HG02588 (cell line): ENCODE measurements around the gene CYB5R4.
"Not testable (repeated sequence)": the region's sequence is repeated elsewhere in the genome, so short reads cannot be mapped to it uniquely, and the experiment has no call there.

Experiments used
- ATAC-seq: cut with Tn5 transposase; IDR thresholded peaks from one replicate; pipeline ENCODE4 v1.9.1; 2021; ENCODE audit warnings: mild to moderate bottlenecking, moderate library complexity; ENCODE audit not compliant: unreplicated experiment

CYB5R4 gene

DNA sequence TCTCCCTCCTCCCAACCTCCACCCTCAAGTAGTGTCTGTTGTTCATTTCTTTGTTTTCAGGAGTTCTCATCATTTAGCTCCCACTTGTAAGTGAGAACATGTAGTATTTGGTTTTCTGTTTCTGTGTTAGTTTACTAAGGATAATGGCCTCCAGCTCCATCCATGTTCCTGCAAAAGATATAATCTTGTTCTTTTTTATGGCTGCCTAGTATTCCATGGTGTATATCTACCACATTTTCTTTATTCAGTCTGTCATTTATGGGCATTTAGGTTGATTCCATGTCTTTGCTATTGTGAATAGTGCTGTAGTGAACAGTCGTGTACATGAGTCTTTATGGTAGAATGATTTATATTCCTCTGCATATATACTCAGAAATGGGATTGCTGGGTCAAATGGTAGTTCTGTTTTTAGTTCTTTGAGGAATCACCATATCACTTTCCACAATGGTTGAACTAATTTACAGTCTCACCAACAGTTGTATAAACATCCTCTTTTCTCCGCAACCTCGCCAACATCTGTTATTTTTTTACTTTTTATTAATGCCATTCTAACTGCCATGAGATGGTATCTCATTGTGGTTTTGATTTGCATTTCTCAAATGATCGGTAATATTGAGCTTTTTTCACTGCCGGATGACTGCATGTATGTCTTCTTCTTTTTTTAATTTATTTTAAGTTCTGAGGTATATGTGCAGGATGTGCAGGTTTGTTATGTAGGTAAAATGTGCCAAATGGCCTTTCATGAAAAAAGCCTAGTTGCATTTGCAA lies 48.3 kb downstream of the CYB5R4 start:
- ATAC-seq = not testable (repeated sequence)

GRCh38 chr6:83908813-83909212 lies 49.3 kb downstream of the CYB5R4 start:
- no peak for ATAC-seq

DNA sequence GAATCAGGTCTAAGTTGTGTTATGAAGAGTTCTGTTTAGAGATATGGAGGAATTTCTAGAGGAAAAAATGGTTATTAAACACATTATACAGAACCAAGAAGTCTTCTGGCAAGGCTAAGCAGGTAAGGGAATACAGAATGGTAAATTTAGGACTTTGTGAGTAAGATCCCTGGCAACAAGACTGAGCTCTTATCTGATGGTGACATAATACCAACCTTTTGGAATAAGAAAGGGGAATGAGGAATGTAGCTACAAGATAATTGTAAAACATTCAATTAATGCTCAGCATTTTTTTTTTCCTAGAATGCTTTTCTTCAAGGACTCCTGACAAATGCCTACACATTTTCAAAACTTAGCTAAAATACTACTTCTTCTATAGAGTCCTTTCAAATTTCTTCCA lies 51.8 kb downstream of the CYB5R4 start:
- no peak for ATAC-seq

DNA sequence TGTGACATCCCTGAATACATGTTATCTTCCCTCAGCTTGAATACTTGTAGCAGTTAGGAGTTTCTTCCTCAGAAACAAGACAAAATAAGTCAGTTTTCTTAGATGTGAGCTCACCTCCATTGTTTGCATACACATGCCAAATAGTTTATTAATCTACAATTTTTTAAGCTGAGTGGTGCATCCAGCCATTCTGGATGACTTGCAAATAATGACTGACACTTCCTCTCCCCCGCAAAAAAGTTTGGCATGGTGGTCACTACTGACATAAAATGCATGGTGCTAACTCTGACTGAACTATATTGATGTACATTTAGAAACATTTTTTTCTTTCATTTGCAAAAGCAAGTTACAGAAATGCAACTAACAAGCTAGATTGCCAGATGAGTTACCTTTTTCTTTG lies 55.5 kb downstream of the CYB5R4 start:
- no peak for ATAC-seq

DNA sequence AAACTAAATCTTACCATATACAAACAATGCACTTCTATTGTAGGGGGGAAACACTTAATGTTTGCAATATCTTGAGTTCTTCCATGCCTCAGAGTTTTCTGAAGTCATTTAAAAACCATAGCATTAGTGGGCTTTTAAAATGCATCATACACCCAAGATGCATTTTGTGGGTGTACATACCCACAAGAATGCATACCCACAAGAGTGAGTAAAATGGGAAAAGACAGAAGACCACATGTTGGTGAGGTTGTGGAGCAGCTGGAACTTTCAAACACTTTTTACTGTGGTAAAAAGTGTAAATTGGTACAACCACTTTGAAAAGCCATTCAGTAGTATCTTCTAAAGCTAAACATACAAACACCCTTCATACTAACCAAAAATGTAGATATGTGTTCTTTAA lies 57.5 kb downstream of the CYB5R4 start:
- ATAC-seq = no peak

GRCh38 chr6:83920017-83920416 lies 60.5 kb downstream of the CYB5R4 start:
- no peak for ATAC-seq

GRCh38 chr6:83921315-83921714 lies 61.8 kb downstream of the CYB5R4 start:
- no peak for ATAC-seq

GRCh38 chr6:83927470-83927869 lies 68.0 kb downstream of the CYB5R4 start:
- ATAC-seq = no peak

GRCh38 chr6:83928286-83928685 lies 68.8 kb downstream of the CYB5R4 start:
- ATAC-seq = no peak

GRCh38 chr6:83946201-83946833 lies 86.8 kb downstream of the CYB5R4 start:
- ATAC-seq = not testable (repeated sequence)

GRCh38 chr6:83947983-83948382 lies 88.5 kb downstream of the CYB5R4 start:
- not testable (repeated sequence) for ATAC-seq

- ATAC-seq = no peak
These were observed 89.4 kb downstream of the CYB5R4 start for GRCh38 chr6:83948851-83949250.

GRCh38 chr6:83951423-83951822 lies 91.9 kb downstream of the CYB5R4 start:
- ATAC-seq = not testable (repeated sequence)

DNA sequence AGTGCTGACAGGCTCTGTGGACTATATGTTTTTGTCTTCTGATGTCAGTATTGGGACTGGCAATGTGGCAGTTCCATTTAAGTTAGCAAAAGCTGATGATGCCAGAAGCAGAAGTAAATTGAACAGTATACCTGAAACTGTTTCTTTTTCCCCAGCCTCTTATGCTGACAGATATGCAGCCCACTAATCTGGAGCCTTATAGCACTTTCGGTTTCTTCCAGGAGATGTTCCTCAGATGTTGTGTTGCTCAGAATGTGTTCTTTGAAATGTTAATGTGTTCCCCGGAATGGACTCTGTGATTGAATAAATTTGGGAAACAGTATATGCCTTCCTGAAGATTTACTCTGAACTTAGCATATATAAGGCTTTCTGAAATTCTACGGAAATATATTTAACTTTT lies 93.3 kb downstream of the CYB5R4 start:
- no peak for ATAC-seq

DNA sequence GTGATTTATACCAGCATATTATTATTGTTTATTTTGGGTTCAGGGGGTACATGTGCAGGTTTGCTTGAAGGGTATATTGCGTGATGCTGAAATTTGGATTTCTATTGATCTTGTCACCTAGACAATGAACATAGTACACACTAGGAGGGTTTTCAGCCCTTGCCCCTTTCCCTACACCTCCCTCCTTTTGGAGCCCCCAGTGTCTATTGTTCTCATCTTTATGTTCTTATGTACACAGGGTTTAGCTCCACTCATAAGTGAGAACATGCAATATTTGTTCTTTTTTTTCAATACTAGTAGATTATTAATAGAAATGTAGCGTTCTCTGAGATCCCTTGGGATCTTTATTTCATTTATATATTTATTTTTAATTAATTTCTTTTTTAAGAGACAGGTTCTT lies 94.9 kb downstream of the CYB5R4 start:
- ATAC-seq = no peak

GRCh38 chr6:83958241-83958685 lies 98.8 kb downstream of the CYB5R4 start:
- ATAC-seq = no peak

GRCh38 chr6:83960664-83961063 lies 101.2 kb downstream of the CYB5R4 start:
- ATAC-seq = no peak

DNA sequence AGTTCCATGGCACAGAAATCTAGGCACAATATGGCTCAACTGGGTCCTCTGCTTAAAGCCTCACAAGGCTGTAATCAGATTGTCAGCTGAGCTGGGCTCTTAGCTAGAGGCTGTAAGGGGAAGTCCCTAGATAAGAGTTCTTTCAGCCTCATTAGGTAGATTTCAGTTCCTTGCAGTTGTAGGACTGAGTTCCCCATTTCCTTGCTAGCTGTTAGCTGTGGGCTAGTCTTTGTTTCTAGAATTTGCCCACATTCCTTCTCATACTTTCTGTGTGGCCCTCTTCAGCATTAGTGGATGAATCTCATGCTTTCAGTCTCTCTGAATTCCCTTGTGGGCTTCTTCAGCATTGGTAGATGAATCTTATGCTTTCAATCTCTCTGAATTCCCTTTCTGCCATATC lies 103.1 kb downstream of the CYB5R4 start:
- ATAC-seq = peak; percentile 88

DNA sequence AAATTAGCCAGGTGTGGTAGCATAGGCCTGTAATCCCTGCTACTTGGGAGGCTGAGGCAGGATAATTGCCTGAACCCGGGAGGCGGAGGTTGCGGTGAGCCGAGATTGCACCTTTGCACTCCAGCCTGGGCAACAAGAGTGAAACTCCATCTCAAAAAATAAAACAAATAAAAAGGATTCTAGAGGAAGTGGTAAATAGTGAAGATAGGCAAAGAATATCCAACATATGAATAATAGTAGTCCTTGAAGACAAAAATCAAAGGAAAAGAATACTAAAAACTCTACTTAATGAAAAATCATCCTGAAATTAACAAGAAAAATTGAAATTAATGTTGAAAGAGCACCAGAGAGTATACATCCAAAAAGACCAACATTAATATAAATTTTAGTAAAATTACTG lies 107.0 kb downstream of the CYB5R4 start:
- ATAC-seq = no peak

- ATAC-seq = no peak
These were observed 111.1 kb downstream of the CYB5R4 start for GRCh38 chr6:83970582-83970981.

GRCh38 chr6:83974409-83975050 lies 115.0 kb downstream of the CYB5R4 start:
- ATAC-seq = no peak
